IMR-90 (cell line): ENCODE data around the gene COL23A1.

Experiments
- BHLHE40 ChIP-seq: fragments of 150-350 bp; IDR thresholded peaks from 2 replicates; pipeline ENCODE4 v1.6.1; 2016; ENCODE audit warnings: mild to moderate bottlenecking, low read depth, low read length
- FOS ChIP-seq: fragments of 150-350 bp; IDR thresholded peaks from 2 replicates; pipeline ENCODE4 v1.6.1; 2016; ENCODE audit warnings: low read depth, low read length
- MAFK ChIP-seq: IDR thresholded peaks from 2 replicates; pipeline ENCODE4 v1.6.1; 2012; ENCODE audit warnings: low read depth, low read length, improper control_type of control experiment
- MAZ ChIP-seq: IDR thresholded peaks from 2 replicates; pipeline ENCODE4 v1.6.1; 2012; ENCODE audit warnings: low read depth, mild to moderate bottlenecking, low read length, improper control_type of control experiment, moderate library complexity, borderline replicate concordance
- POLR2A ChIP-seq: IDR thresholded peaks from 2 replicates; pipeline ENCODE4 v1.6.1; 2012; ENCODE audit warnings: mild to moderate bottlenecking, low read depth, low read length
- RCOR1 ChIP-seq: IDR thresholded peaks from 2 replicates; pipeline ENCODE4 v1.6.1; 2012; ENCODE audit warnings: mild to moderate bottlenecking, low read length, improper control_type of control experiment; ENCODE audit not compliant: insufficient replicate concordance
- RFX5 ChIP-seq: IDR thresholded peaks from 2 replicates; pipeline ENCODE4 v1.8.0; 2012; ENCODE audit warnings: low read depth, mild to moderate bottlenecking, low read length, moderate library complexity
- TF ChIP-seq, protein P1 (sequence below): fragments of 150-350 bp; IDR thresholded peaks from 2 replicates; pipeline ENCODE4 v1.6.1; 2017; ENCODE audit warnings: mild to moderate bottlenecking, antibody characterized with exemption, low read length, low read depth
- TF ChIP-seq, protein P2 (sequence below): conservative IDR thresholded peaks from 2 replicates; pipeline ENCODE4 v1.5.1; 2012; ENCODE audit warnings: mild to moderate bottlenecking, low read depth, low read length, improper control_type of control experiment

DNA sequence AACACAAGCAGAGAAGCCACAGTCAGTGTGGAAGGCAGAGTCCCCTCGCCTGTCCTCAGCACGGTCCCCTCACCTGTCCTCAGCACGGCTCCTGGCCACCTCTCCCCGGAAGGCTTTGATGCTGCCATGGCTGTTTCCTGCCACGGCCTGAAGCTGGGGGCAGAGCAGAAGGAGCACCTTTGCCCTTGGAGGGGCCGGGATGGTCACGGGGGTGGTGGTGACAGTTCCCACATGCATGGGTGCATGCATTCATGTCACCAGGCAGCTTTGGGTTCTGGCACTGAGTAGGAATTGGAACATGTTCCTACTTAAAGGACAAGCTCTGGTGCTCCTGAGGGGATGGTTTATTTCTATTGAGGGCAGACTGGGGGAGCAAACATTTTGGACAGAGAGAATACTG, 299.8 kb downstream of the COL23A1 start:
- TF ChIP-seq MAZ (no peak), RCOR1 (no peak), BHLHE40 (no peak), POLR2A (no peak), MAFK (no peak), RFX5 (no peak), FOS (no peak)
- TF ChIP-seq, protein P1, sequence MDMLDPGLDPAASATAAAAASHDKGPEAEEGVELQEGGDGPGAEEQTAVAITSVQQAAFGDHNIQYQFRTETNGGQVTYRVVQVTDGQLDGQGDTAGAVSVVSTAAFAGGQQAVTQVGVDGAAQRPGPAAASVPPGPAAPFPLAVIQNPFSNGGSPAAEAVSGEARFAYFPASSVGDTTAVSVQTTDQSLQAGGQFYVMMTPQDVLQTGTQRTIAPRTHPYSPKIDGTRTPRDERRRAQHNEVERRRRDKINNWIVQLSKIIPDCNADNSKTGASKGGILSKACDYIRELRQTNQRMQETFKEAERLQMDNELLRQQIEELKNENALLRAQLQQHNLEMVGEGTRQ, result no peak
- TF ChIP-seq, protein P2, sequence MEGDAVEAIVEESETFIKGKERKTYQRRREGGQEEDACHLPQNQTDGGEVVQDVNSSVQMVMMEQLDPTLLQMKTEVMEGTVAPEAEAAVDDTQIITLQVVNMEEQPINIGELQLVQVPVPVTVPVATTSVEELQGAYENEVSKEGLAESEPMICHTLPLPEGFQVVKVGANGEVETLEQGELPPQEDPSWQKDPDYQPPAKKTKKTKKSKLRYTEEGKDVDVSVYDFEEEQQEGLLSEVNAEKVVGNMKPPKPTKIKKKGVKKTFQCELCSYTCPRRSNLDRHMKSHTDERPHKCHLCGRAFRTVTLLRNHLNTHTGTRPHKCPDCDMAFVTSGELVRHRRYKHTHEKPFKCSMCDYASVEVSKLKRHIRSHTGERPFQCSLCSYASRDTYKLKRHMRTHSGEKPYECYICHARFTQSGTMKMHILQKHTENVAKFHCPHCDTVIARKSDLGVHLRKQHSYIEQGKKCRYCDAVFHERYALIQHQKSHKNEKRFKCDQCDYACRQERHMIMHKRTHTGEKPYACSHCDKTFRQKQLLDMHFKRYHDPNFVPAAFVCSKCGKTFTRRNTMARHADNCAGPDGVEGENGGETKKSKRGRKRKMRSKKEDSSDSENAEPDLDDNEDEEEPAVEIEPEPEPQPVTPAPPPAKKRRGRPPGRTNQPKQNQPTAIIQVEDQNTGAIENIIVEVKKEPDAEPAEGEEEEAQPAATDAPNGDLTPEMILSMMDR, result no peak
